CD4-positive, alpha-beta T cell treated with Interleukin-15 for 1 hour (primary cell): ENCODE results near the gene BMAL2.

Experiments
- DNase-seq: peaks from one replicate; pipeline ENCODE4 v3.0.0-alpha.2; 2020

Gene BMAL2

DNA sequence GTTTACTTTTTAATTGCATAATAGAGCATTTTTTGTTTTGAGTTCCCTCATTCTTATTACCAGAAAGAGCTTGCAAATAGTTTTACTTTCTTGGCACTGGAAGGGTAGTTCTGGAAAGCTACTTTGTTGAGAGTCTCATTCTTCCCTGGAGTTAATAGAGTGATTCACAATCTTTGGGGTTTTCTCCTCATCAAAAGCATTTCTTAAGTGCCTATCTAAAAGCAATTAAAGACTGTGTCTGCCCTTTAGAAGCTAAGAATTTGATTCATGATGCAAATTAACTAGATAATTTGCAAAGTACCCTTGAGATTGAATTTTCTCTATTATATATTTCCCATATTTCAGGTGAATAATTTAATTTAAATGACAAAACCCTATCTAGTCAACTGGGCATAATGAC is 8.1 kb upstream of the BMAL2 start:
- no peak for DNase-seq

DNA sequence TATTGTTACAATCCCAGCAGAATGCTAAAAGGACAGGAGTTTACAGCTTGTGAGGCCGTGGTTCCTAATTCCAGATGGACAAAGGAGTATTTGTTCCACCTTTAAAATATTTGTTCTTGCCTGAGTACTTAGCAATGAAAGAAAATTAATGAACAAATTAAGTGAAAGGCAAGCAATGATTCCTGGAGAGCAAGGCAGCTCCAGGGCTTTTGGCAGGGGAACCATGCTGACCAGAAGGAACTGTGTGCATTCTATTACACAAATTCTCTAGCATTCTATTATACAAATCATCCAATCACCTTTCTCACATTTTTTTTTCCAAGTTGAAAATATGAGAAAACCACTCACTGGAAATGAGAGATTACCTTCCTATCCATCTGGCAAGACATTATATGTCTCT is 1.8 kb upstream of the BMAL2 start:
- no peak for DNase-seq

DNA sequence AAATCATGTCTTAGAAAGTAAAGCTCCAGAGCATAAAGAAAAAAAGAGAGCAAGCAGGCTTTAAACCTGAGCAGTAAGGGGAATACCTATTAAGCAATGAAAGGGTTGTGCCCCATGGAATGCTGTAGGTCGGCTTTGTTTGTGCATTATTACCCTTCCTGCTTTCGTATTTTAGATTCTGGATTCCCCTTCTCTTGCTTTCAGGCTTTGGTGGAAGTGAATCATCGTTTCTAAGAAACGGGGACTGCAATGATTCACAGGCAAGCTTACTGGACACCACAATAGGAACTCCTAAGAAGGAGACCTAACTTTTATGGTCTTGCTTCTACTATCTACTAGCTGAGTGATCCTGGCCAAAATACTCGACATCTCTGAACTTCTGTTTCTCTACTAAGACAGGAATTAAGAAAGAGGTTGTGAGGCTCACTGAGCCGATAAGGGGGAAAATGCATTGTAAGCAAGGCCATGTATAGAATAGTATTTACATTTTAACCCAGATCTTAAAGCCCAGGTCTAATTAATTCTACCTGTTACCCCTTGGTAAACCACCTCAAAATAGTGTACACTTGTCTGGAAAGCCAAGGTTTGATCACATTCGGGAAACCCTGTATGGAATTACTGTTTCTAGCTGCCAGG is 1.2 kb upstream of the BMAL2 start:
- DNase-seq = peak; percentile 18

DNA sequence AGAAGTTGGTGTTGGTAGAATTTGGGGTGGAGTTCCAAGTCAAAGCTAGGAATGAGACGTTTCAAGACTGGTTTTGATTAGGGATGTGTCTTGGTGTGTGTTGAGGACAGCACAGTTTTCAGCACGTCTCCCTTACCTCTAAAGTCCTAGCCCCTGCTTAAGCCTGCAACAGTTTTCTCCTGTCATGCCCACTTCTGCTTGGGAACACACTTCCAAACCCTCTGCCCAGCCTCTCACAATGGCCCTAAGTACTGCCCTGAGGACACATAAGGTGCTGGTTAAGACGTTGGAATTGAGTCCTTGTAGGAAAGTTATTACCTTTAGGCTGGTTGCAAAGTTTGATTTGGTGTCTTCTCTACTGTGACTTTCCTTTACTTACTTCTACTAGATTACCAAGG is 710 bp upstream of the BMAL2 start:
- DNase-seq = no peak

DNA sequence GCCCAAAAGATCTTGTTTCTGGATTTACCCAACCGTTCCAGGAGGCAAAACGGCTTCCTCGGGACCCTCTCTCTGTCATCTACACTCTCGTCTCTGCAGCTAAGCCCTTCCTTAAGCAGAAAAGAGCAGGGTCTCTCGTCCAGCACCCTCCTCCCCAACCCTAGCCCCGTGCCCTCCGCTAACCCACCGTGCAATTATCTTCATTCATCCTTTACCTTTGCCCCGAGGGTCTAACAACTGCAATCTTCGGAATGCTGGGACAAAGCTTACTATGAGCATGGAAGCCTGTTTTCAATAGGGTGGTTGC is 276 bp upstream of the BMAL2 start:
- DNase-seq = no peak

DNA sequence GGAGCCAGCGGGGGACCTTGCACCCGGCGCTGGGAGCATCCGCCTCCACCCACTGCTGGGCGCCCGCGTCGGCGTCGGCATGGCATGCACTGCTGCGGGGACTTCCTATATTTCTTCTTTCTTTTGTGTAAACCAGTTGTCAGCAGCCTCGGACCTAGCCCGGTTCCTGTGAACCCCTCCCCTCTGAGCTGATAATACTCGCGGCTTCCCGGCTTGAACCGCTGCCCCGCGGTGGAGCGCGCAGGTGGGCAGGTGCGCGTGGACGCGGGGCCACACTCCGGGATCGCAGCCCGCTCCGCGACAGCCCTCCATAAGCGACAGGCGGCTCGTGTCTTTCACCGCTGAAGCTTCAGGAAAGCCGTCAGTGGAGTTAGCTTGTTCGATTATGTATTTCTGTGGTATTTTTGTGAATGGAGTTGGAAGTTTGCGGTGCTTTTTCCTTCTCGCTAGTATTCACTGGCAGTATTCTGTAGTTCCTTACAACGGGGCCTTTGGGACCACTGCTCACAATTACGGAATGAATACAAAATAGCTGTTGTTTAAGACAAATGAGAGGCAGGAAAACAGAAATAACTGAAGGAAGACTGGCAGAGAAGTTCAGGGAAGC is 870 bp downstream of the BMAL2 start:
- peak; percentile 51 for DNase-seq

DNA sequence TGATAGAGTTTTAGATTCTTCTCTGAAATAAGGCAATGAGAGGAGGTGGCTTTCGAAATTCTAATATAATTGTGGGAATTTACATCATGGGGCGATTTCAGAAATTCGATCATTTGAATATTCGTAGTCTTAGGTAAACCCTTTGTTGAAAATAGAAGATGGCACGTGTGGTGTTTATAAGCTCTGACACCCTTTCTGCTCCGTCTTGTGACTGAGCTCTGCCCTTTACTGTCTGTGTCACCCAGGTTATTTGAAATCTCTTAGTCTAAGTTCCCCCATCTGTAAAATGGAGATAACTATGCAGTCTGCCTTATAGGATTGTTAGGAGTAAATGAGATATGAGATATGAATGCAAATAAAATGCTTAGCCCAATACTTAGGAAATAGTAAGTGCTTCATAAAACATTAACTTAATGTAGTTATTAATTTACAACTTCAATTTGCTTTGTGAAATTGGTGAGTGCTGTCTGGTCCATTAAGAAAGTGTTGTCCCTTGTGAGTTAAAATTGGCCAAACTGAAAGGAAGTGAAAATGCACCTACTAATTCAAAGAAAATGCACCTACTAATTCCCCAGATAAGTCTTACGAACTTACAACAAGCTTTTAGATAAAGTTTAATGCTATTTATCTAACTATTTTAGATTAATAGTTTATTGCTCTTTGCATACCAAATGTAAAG is 1.5 kb downstream of the BMAL2 start:
- DNase-seq = no peak

DNA sequence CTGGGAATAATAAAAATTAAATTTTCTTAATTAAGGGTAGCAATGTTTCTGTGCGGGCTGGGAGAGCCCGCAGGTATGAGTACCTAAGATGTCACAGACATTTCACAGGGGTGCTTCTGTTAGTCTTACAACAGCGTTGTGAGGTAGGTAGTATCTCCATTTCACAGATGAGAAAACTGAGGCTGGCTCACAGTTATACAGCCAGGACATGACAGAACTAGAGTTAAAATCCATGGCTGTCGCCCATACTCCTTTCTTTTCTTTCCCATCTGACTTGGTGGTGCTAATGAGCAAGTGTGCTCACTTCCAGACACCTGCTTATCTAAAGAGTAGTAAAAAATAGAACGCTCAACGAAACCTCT is 2.1 kb downstream of the BMAL2 start:
- no peak for DNase-seq

DNA sequence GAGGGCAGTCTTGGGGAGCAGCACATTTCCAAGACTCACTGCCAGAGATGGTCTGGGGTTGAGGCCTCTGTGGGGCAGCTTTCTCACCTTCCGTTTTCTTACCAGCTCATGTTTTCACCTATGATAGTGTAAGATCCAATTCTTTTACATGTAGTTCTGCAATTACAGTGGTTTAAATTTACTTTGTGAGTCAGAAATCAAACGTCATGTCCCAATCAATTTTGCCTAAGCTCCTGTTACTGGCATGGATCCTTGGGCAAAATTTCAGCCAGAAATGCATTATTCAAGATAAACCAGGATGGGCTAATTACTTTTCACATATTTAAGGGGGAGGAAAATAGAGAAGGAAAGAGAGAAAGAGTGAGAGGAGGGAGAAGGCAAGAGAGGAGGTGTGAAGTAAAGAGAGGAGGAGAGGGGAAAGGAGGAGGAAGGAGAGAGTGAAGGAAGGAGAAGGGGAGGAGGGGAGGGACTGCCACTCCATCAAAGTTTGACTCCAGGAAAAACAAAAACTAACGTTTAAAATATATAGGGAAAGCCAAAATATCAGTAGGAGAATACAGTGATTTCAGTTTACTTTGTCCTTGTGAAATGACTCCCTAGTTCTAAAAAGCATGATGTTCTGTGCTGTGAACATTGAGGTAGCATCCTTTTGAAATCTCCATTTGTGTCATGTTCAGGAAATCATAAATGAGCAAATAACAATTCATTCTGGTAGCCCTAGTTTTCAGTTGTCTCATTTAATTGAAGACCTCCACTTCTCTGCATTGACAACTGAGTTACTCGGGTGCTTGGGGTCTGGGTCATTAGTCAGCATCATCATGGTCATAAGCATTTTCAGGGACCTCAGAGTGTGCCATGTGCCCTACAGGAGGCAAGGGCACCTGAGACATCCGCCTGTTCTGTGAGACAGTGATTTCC is 3.0 kb downstream of the BMAL2 start:
- no peak for DNase-seq

DNA sequence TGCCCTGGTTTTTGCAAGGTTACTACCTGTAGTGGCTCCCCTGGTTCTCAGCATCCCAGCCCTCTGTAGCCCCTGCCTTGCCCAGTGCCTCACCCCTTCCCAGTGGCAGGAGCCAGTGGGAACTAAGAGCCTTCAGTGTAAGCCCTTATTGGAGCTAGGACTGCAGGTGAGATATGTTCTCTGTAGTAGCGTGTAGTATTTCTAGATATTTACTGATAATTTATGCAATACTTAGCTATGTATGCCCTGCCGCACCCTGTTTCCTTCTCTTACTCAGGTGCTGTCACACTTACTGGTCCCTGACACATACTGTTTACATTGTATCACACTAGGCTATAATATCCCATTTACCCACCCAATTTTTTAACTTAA is 3.6 kb downstream of the BMAL2 start:
- no peak for DNase-seq

DNA sequence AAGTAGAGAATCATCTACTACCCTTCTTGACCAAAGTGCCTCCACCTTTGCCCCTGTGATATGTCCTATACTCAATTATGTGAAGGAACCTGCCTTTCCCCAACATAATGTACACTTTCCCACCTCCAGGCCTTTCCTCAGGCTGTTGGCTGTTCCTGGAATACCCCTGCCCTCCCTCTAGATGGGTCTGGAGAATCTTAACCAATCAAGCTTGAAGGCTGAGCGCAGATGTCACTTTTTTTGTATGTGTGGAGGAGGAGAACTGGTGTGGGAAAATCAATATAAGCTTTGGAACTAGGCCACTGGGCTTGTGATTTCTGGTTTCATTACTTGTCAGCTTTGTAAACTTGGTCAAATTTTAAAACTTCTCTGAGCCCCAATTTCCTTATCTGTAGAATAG is 4.7 kb downstream of the BMAL2 start:
- DNase-seq = no peak

DNA sequence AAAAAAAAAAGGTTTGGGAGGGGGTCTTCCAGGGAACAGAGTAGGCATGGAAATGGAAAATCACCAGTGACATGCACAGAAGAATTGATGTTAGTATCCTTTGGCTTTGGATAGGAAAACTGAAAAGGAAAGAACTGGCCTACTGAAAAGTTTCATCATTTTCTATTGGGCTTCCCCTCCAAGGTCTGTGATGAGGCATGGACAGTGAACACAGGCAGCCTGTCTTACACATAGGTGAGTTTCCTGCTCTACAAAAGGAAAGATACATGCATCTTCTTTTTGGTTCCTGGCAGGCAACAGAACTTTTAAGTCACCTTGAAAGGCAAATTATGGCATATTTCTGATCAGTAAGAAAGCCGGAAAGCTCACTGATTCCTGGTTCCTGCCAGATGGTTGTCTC is 5.8 kb downstream of the BMAL2 start:
- no peak for DNase-seq

DNA sequence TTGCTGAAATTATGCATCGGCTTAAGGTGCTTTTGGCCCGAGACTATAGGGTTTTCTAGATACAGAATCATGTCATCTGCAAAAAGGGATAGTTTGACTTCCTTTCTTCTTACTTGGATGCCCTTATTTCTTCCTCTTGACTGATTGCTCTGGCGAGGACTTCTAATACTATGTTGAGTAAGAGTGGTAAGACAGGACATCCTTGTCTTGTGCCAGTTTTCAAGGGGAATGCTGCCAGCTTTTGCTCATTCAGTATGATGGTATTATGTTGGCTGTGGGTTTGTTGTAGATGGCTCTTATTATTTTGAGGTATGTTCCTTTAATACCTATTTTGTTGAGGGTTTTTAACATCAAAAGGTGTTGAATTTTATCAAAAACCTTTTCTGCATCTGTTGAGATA is 8.3 kb downstream of the BMAL2 start:
- no peak for DNase-seq

DNA sequence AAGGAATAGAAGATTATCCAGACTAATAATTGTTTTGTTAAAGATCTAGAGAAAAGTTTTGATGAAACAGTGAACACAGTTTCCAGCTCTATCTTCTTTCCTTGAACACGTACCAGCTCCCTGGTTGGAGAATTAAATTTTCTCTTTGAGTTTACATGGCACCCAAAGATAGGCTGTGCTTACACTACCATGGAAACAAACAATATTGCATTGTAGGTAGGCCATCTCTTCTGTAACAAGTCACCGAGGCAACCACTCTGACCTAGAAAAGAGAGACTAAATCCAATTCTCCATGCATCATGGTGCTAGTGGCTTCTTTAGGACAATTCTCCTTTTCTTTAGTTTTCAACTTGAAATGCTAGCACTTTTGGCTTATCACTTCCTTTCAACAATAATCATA is 9.9 kb downstream of the BMAL2 start:
- DNase-seq = no peak

DNA sequence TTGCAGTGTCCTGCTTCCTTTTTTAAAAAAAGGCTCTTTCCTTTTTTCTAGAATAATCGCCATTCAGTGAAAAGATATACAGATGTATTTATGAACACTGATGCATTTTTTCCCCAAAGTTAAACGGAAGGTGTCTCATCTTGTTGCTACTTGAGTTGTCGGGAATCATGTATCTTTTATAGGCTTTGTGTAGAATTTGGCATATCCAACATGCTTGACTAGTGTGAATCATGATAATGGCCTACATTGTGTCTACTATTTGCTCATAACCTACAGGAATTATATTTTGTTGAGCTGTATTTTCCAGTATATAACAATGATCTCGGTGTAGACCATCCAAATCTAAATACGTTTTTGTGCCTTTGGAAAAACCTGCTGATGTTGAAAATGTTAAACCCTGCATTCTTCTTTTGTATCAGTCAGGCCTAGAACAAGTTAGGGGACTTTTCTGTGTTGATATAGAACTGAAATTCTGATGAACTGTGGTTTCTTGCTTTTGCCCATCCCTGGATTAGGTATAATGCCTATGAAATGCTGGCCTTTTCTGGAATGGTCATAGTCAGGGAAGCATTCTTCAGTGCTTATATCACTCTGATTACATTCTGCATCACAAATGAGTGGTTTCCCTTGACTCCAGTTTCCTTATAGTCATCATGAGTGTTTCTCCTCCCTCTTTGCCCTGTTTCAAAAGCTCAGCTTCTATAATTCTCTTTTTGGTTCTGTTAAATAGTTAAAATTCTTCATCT is 10.8 kb downstream of the BMAL2 start:
- DNase-seq = no peak

DNA sequence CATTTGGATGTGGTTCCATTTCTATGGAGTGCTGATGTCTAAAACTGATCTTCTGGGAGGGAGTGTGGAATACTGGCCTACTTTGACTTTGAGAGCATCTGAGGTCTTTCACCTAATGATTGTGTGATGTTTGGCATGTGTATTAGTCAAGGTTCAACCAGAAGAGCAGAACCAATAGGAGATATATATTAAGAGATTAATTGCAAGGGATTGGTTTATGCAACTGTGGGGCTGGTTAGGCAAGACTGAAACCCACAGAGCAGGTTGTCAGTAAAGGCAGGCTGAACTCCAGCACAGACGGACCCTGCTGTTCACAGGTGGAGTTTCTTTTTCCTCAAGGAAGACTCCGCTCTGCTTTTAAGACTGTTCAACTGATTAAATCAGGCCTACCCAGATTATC is 11.6 kb downstream of the BMAL2 start:
- no peak for DNase-seq

DNA sequence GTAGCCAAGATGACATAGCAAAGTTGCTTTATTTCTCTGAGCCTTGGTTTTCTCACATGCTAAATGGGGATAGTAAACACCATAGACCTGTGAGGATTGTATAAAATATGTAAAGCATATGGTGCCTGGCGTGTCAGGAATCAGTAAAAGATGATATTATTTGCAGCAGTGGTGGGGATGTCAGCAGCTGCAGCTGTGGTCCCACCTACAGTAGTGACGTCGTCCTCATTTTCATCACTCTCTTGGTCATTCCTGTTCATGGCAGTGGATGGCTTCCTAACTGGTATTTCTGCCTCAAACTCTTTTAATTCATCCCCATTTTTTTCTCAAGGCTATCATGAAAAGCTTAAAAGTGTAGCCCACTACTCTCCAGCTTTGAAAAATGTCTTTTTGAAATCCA is 12.1 kb downstream of the BMAL2 start:
- DNase-seq = no peak

DNA sequence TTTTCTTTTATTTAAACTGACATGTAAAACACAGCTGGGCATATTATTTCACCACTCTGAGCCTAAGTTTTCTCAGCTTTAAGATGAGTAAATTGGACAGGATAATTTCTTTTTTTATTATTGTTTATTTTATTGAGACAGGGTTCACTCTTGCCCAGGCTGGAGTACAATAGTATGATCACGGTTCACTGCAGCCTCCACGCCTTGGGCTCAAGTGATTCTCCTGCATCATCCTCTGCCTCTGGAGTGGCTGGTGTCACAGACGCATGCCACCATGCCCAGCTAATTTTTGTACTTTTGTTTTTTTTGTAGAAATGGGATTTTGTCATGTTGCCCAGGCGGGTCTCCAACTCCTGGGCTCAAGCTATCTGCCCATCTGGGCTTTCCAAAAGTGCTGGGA is 12.7 kb downstream of the BMAL2 start:
- DNase-seq = no peak

DNA sequence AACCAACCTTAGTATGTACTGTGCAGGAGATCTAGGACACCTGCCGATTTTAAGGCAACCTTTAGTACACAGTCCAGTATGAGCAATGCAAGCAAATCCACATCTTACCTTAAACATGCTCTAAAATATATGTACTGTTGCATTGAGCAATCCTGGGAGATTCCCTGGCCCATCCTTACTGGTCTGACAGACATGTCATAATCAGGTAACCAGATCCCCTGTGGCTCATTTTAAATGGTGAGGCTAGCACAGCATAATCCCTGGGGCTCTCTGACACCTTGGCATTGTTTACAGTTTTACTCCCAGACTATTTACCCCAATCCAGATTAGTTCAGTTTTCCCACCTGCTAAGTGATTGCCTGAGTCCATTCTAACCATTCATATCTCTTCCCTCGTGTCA is 15.1 kb downstream of the BMAL2 start:
- no peak for DNase-seq

DNA sequence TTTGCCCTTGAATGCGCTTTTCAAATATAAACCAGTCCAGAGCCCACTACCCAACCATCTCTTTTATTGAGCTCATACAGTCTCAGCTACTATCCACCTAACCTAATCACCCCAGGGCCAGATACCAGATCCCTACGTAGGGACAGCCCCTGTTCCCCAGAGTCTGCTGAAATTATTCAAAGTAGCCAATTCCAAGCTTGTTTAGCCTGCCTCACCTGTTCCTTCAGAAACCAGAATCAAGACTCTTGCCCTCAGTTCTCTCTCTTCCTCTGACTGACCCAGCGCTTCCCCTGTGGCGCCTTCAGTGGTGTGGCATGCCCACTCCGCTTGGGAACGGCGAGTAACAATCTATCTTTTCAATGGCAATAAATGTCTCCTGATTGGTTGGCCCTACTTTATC is 18.8 kb downstream of the BMAL2 start:
- DNase-seq = no peak

DNA sequence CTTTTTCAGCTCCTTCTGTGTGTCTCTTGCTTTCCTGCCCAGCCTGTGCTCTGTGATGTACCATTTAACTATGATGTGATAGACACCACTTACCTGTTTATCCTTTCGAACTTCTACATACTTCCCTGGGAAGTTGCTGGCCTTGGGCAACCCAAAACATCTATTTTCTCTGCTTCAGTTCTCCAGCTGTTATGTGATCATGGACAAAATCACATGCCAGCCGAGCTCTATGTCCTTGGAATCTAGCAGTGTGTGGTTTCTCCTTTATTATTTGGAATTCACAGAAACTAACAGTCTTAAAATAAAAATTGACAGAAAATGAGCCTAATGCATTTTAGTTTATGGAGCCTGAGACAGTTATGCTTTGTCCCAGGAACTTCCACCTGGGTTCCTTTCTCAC is 22.9 kb downstream of the BMAL2 start:
- no peak for DNase-seq

DNA sequence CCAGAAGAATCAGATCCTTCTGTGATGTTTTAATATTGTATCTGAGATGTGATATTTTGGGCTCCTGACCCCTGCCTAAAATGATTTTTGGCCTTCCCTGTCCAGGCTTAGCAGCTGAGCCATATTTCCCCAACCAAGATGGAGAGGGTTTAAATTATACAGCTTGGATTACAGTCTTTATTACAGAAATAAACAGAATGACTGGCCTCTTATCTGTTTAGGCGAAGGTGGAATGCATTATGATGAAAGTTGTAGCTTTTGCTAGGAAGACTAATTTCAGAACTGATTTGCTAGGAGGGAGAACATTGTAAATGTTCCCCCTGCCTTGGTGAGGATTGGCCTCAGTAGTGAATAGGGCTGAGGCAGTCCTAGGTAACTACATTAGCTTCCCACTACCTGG is 23.3 kb downstream of the BMAL2 start:
- no peak for DNase-seq
